Fibroblast of pulmonary artery (primary cell): Measurements from ENCODE around the gene ZNF391.

Experiments used
- DNase-seq: peaks from one replicate; pipeline ENCODE4 v3.0.0-alpha.2; 2010; ENCODE audit warnings: low read depth
- H3K4me3 ChIP-seq: replicated peaks from 2 replicates; pipeline ENCODE4 v1.5.1; 2011; ENCODE audit warnings: low read depth, mild to moderate bottlenecking, control low read depth, low read length, moderate library complexity
- CTCF ChIP-seq: IDR thresholded peaks from 2 replicates; pipeline ENCODE4 v1.5.1; 2011; ENCODE audit warnings: mild to moderate bottlenecking, control low read depth, low read length, inconsistent platforms; ENCODE audit errors: missing control alignments

The ZNF391 gene

GRCh38 chr6:27400877-27401642, 12.5 kb downstream of the ZNF391 start:
- no peak for DNase-seq
- H3K4me3 ChIP-seq = no peak overlapping the region
- no peak for TF ChIP-seq CTCF

GRCh38 chr6:27406085-27406484, 17.5 kb downstream of the ZNF391 start:
- H3K4me3 ChIP-seq = no peak overlapping the region
- DNase-seq = no peak
- TF ChIP-seq CTCF = no peak

GRCh38 chr6:27407153-27407814, 18.7 kb downstream of the ZNF391 start:
- TF ChIP-seq CTCF = no peak
- H3K4me3 ChIP-seq = no peak overlapping the region
- no peak for DNase-seq

DNA sequence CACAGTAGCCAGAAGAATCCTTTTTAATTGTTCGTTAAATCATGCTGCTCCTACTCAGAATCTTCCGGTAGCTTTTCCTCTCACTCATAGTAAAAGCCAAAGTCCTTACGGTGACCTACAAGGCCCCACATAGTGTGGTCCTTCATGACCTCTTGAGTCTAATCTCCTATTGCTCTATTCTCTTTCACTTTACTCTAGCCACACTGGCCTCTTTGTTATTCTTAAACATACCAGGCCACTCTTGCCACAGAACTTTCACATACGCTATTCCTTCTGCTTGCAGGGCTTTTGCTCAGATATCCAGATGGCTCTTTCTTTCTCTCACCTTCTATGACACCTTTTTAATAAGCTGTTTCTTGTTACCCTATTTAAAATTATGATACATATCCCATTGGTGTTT, 25.7 kb downstream of the ZNF391 start:
- no peak for TF ChIP-seq CTCF
- no peak for DNase-seq
- no peak overlapping the region for H3K4me3 ChIP-seq

DNA sequence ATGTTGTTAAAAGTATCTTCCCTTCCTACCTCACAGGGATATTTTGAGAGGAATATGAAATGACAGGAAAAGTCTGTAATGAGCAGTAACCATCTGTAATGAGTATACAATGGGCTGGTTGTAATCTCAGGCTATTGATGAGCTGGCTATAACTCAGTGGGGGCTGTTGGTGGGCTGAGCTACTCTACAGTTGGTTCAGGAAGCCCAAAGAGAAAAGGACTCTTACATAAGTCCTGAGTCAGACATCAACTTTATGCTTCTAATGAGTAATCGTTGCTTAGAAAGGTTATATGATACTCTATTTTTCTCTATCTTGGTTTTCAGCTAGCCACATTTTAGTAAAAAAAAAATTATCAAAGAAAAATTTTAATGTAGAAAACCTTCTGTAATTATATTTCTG, 26.4 kb downstream of the ZNF391 start:
- no peak for DNase-seq
- H3K4me3 ChIP-seq = no peak overlapping the region
- no peak for TF ChIP-seq CTCF

DNA sequence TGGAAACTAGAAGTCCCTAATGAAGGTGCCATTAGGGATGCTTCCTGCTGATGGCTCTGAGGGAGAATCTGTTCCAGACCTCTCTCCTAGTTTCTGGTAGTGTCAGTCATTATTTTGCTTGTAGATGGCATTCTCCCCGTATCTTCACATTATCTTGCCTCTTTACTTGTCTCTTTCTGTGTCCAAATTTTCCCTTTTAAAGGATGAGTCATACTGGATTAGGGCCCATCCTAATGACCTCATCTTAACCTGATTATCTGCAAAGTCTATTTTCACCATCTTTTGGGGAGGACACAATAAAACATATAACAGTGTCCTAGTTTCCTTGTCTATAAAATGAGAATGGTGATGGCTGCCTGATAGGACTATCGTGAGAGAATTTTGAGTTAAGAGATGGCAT, 27.3 kb downstream of the ZNF391 start:
- no peak for DNase-seq
- TF ChIP-seq CTCF = no peak
- no peak overlapping the region for H3K4me3 ChIP-seq
